ENCODE data around the gene ATP6AP2.

- TF ChIP-seq CTCF (optimal IDR thresholded peaks at IDR 0.05 in 1 of 3, IDR thresholded peaks at IDR 0.05 in 1 of 3, conservative IDR thresholded peaks at IDR 0.05 in 1 of 3; ENCODE audit: extremely low read depth in 1 of 3, insufficient read depth in 2 of 3, low read length in 3 of 3) (no peak), EZH2 (IDR thresholded peaks at IDR 0.05; ENCODE audit: low read length) (no peak)
These were observed 71.9 kb downstream of the ATP6AP2 start for GRCh38 chrX:40652664-40653063.
